Inflammatory macrophage (primary cell): Measurements from ENCODE around the gene GSKIP.

Experiments used
- DNase-seq, 2 donors: peaks; one replicate each; pipeline ENCODE4 v3.0.0-alpha.2; 2020 to 2022

Gene GSKIP

GRCh38 chr14:96380735-96381134 is 17.4 kb downstream of the GSKIP start:
- DNase-seq, result no peak

DNA sequence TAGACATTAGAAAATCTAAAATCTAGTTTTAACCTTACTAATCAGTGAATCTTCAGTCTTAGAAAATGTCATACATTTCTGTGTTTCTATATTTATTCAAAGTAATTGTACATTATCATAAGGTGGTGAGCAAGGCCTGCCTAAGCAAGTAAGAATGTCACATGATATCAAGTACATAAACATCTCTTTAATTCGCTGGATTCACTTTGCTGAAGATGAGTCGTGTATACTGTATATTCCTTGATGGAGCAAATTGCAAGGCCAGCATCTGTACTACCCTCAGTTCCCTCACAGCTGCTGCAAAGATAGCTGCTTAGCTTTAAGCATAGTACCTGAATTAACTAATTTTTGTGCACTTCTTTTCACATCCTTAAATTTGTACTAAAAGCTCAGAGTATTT is 20.1 kb downstream of the GSKIP start:
- DNase-seq, result no peak

GRCh38 chr14:96384053-96384452 is 20.7 kb downstream of the GSKIP start:
- DNase-seq, result no peak

- no peak for DNase-seq
These were observed 21.4 kb downstream of the GSKIP start for GRCh38 chr14:96384740-96385139.

- no peak for DNase-seq
These were observed 22.1 kb downstream of the GSKIP start for GRCh38 chr14:96385385-96385784.

DNA sequence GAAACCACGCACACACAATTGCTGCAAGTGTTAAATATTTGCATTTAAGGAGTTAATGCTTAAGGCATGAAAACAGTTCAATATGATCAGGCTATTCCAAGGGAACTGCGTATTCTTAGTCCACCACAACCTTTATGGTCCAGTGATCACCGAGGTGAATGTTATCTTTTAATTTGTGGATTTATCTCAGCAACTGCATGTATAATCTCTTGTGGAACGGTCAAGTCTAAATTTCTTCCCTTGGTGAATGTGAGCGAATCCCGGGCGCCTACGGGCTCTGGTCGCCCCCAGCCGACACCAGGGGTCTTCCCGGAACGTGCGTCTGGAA is 27.6 kb downstream of the GSKIP start:
- DNase-seq, result no peak

- DNase-seq, result peak; percentile 98
These were observed 28.2 kb downstream of the GSKIP start for GRCh38 chr14:96391293-96392118.

DNA sequence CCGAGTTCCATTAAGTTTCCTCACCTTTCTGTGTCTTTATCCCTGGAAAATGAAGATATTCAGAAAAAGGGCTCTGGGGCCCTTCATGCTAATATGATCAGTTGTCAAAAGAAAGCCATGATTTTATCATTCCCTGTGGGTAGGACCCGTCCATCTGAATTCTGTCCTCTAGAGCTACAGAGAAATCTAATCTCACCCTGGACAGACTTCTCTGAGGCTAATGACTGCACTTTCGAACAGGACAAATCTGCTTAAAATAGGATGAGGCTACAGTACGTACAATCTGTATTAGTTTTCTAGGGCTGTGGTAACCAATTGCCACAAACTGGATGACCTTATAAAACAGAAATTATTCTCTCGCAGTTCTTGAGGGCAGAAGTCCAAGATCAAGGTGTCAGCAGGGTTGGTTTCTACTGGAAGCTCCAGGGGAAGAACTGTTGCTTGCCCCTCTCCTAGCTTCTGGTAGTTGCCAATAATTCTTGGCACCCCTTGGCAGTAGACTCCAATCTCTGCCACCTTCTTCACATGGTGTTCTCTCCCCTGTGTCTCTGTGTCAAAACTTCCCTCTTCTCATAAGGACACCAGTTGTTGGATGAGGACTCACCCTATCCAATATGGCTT is 29.9 kb downstream of the GSKIP start:
- DNase-seq, result no peak

GRCh38 chr14:96394047-96394815 is 30.9 kb downstream of the GSKIP start:
- DNase-seq, result no peak

- no peak for DNase-seq
These were observed 35.1 kb downstream of the GSKIP start for GRCh38 chr14:96398432-96398831.

GRCh38 chr14:96398921-96399320 is 35.6 kb downstream of the GSKIP start:
- DNase-seq, result no peak

- no peak for DNase-seq
These were observed 36.1 kb downstream of the GSKIP start for GRCh38 chr14:96399405-96399804.

DNA sequence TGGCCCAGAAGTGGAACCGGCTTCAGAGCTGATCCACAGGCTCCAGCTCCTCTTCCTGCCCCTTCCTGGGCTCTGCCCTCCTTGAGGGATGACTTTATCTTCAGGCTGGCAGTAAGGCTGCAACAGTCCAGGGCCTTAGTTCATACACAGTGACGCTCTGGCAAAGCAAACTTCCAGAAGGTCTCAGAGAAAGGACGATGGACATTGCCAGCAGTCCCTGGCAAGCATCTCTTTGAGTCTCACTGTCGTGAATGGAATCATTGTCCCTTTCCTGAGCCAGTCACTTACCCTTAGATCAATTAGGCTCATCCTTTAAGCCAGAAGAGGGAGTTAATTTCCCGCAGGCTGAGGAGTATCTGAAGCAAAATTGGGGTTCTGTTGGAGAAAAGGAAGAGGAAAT is 37.2 kb downstream of the GSKIP start:
- DNase-seq, result no peak

DNA sequence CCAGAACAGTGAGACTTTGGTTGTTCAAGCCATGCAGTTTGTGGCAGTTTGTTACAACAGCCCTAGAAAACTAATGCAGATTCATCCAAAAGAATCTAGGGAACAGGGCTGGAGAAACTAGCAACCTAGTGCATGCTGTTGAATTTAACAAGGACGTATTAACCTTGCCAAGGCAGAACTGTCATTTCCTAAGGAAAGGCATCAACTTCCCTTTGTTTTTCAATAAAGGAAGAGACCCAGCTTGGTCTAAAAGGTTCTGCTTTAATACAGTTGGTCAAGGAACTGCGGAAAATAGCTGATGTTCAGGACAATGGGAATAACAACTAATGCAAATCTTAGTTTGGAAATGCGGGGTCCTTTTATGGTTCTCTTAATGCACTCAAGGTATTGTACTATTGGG is 40.1 kb downstream of the GSKIP start:
- no peak for DNase-seq

- no peak for DNase-seq
These were observed 42.4 kb downstream of the GSKIP start for GRCh38 chr14:96405677-96406076.

DNA sequence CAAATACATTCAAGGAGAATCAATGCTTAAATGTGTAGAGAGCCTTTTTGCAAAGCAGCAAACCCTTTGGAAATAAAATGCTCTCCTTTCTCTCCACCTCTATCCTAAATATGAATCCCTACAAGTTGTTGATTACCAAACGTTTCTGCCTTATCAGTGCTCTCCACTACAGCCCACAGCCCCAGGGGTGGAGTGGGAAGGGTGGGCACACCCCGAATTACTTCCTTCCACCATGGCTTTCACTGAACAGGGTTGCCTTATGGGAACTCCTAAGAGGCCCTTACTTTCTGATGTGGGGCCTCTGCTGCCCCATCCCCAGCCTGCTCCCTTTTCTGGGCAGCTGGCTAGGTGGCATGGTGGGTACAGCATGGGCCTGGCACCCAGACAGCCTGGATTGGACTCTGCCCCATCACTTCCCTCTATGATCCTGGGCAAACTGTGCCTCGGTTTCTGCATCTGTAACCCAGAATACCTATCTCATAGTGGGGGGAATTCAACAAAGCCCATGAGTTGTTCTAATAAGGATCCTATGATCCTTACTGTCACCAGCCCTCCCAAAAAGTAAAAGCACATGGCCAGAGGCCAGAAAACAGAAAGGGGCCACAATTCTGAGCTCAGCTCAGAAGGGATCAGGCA is 44.7 kb downstream of the GSKIP start:
- DNase-seq, result no peak

DNA sequence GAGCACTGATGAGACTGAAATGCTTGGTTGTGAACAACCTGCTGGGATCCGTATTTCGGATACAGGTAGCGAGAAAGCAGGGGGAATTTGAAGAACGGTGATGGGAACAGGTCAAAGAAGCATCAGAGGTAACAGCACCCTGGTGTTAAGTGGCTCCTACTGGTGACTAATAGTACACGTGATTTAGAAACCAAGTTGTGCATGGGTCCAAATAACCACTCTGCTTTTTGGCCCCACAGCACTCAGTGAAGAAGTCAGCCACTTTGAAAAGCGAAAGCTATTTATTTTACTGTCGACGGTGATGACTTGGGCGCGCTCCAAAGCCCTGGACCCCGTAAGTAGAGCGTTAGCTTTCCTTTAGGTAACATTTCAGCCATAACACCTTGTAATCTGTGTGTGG is 45.3 kb downstream of the GSKIP start:
- no peak for DNase-seq

DNA sequence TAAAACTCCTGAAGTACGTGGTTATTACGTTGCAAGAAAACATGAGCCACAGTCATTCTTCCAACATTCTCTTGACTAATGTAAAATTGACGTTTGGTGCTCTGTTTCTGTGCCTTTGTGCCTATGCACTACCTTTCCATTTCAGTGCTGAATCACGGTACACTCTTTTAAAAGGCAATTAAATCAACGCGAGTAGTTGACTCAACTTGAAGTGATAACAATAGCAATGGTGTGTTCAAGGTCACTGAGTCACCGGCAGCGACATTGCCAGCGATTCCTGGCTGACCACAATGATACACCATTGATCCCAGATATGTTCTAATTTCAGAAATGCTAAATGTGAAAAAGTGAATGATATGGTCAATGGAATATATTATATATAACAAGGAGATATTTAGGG is 46.4 kb downstream of the GSKIP start:
- DNase-seq, result no peak

DNA sequence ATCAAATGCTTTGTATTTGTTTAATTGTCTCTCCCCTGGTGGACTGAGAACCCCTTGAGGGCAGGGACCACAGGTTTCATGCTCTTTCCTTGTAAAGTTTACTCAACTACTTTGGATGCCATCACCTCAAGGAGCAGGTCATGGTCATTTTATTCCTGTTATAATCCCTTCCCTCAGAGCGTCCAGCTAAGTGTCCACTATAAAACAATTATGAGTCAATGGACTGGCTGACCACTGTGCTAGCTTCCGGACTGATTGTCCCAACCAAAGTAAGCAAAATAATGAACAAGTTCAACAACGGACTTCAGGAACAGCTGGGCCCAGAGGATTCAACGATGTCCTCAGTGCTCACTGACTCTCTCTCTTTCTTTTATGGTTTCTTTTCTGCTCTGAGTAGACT is 46.8 kb downstream of the GSKIP start:
- no peak for DNase-seq

DNA sequence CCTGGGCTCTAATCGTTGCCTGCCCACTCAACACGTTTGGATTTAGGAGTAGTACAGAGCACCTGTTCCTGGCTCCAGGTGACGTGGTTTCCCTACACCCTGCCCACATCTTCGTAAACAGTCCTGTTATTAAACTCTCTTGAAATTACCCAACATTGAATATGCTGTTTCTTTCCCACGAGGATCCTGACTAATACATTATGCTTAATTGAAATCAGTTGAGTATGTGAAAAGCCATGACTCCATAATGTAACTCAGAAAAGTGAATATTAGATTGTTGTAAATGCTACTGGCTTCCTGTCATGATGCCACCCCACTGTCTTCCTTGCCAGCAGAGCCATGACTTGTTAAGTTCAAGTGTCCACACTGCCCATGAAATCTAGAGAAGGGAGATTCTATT is 50.2 kb downstream of the GSKIP start:
- no peak for DNase-seq

- DNase-seq, result no peak
These were observed 52.2 kb downstream of the GSKIP start for GRCh38 chr14:96415559-96415958.

DNA sequence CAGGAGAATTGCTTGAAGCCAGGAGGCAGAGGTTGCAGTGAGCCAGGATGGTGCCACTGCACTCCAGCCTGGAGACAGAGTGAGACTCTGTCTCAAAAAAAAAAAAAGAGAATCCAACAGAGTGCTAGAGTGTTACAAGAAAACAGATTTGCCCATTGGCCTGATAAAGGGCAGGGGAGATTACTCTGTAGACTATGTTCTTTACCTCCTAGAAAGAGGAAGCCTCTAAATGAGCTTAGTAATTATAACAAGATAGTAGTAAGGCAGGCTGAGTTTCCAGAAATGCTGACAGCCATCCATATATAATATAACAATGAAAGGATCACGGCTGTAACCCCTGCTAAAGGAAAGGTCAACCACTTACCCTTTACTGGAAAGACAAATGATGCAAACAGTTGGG is 53.0 kb downstream of the GSKIP start:
- no peak for DNase-seq

GRCh38 chr14:96417254-96417653 is 53.9 kb downstream of the GSKIP start:
- no peak for DNase-seq
